Stomach (tissue), 4 donors: ENCODE data around the gene IDI1.

Experiments used
- CTCF ChIP-seq, 7 experiments: fragments of 450-650 bp in 4 of 7; fragments of 200-600 bp in 3 of 7; sonication (generic) in 3 of 7; IDR thresholded peaks; one replicate each; pipeline ENCODE4 v1.5.1; 2016 to 2019; ENCODE audit warnings: antibody characterized with exemption in 7 of 7, control low read depth in 2 of 7, mild to moderate bottlenecking in 1 of 7
- POLR2A ChIP-seq, 4 donors: fragments of 450-650 bp; IDR thresholded peaks; one replicate each; pipeline ENCODE4 v1.6.1; 2016; ENCODE audit warnings: antibody characterized with exemption in 4 of 4, control low read depth in 2 of 4, mild to moderate bottlenecking in 1 of 4, moderate library complexity in 1 of 4
- POLR2AphosphoS5 ChIP-seq, 3 donors: sonication (generic); formaldehyde crosslinking; IDR thresholded peaks; one replicate each; pipeline ENCODE4 v1.6.1; 2016; ENCODE audit warnings: antibody characterized with exemption in 3 of 3

GRCh38 chr10:1054684-1055083, 5.8 kb upstream of the IDI1 start:
- TF ChIP-seq POLR2AphosphoS5 (IDR thresholded peaks at IDR 0.05) (no peak), CTCF (IDR thresholded peaks at IDR 0.05) (no peak), POLR2A (IDR thresholded peaks at IDR 0.05) (no peak)
